NK-92 (cell line): ENCODE results near the gene MAP3K12.
A peak's percentile ranks its signal among the peaks of the same experiment; 100 is the strongest.

Experiments
- DNase-seq: peaks from one replicate; lab custom pipeline; 2025; ENCODE audit not compliant: unreplicated experiment; lab: John Stamatoyannopoulos, UW

The MAP3K12 gene

DNA sequence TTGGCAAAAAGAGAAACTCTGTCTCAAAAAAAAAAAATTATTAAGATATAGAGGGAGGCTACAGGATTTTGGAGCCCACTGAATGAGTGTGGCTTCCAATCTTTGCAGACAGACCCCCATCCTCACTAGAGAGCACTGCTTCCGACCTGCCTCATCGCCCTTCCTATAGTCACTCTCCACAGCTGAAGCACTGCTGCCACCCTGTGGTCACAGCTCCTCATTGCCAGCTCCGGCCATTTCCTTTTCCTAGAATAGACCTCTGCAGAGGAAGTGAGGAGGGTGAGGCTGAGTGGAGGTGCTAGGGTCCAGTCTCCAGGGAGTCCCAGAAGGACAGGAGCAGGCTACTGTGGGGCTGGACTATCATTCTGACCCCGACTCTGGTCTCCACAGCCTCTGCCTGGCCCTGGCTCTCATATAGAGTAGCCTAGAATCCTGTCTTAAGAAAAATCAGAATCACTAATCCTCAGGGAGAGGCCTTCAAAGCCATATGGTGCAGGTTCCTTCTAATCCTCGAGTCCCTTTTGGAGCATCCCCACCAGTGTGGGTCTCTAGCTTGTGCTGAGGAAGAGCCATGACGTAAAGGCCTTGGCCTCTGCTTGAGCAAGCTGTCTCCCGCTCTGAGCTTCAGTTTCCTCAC is 9.4 kb upstream of the MAP3K12 start:
- DNase-seq: no peak

DNA sequence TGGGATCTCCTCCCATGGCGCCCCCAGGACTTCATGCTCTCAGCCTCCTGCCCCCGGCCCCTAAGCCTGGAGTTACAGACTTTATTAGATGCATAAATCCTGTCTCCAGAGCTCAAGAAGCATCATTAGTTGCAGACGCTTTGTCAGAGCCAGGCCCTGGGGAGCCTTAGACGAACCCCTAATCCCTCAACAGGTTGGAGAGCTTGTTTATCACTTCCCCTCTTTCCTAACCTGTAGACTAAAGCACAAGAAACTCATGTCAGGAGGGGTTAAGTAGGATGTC is 8.3 kb upstream of the MAP3K12 start:
- no peak for DNase-seq

DNA sequence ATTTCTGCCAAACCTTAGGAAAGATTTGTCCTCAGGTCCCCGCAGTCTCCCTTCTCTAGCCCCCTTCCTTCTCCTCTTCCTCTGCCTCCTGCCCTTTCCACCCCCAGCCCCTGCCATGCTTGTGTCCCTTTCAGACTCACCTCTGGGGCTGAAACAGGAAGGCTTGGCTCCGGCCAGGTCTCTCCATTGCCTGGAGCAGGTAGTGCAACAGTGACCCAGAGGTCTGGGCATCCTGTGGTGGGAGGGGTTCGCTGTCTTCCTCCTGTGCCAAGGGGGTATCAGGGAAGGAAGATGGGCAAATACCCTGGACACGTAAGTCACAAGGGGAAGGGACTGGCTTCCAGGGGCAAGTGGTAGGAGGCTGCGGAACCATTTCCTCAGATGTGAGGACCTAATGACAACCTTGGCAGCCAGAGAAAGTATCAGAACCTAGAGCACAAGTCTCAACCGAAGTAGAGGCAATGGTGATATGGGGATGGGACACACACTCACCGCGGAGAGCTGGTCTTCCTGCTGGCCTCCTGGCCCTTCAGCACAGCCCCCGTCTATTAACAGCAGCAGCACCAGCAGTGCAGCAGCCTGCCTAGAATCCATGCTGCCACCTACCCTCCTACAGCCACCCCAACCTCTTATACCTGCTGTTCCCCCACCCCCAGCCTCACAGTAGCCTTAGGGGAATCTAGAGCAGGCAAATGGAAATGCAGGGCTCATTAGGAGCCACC is 7.8 kb upstream of the MAP3K12 start, which contains the start of gene NPFF:
Gene NPFF (minus strand): TSS at position 604 of the 722 bp plus-strand sequence. CDS start 10 bp downstream, at position 594.
- no peak for DNase-seq

GRCh38 chr12:53506450-53506785 is 7.2 kb upstream of the MAP3K12 start:
- DNase-seq: no peak

- no peak for DNase-seq
These were observed 6.5 kb upstream of the MAP3K12 start for GRCh38 chr12:53505555-53506449.

GRCh38 chr12:53505086-53505485 is 5.8 kb upstream of the MAP3K12 start:
- no peak for DNase-seq

- no peak for DNase-seq
These were observed 5.0 kb upstream of the MAP3K12 start for GRCh38 chr12:53504004-53504920.

- no peak for DNase-seq
These were observed 3.9 kb upstream of the MAP3K12 start for GRCh38 chr12:53502983-53503728.

DNA sequence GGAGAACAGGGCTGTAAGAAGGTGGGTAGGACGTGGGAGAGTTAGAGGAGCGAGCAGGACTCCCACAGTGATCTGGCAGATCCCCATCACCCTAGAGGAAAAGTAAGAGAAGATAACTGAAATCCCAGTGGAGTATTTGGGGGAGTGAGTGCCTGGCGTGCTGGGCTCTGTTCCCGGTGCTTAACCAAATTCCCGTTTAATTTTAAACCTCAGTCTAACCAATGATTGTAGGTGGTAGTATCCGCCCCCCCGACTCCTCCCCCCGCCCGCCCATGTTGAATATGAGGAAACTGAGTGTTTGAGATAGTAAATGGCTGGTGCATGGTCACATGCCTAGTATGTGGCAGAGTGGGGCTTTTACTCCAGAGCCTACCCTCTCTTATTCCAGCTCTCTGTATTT is 3.1 kb upstream of the MAP3K12 start:
- DNase-seq: no peak

DNA sequence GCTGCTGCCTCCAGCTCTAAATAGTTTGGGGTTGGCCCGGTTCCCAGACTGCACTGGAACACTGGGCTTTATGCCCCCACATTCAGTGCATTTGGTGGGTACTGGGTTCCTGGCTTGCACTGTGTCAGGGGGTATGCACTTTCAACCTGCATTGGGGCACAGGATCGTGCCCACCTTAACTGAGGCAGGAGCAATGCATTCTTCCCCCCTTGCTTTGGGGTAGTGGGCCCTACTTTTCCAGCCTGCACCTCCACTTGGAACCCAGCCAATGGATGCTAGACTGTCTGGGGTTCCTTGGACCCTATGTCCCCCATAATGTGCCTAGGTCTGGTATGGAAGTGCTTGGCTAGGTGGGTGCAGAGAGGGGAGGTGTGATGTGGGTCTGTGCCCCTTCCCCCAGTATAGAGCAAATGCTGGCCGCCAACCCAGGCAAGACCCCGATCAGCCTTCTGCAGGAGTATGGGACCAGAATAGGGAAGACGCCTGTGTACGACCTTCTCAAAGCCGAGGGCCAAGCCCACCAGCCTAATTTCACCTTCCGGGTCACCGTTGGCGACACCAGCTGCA is 2.4 kb upstream of the MAP3K12 start:
- no peak for DNase-seq

- DNase-seq: peak; percentile 93
These were observed 1.7 kb upstream of the MAP3K12 start, which contains the start of gene TARBP2 for GRCh38 chr12:53500776-53501614. Gene TARBP2 (plus strand): TSS chr12:53501283. CDS start chr12:53501409, 126 bp downstream.

DNA sequence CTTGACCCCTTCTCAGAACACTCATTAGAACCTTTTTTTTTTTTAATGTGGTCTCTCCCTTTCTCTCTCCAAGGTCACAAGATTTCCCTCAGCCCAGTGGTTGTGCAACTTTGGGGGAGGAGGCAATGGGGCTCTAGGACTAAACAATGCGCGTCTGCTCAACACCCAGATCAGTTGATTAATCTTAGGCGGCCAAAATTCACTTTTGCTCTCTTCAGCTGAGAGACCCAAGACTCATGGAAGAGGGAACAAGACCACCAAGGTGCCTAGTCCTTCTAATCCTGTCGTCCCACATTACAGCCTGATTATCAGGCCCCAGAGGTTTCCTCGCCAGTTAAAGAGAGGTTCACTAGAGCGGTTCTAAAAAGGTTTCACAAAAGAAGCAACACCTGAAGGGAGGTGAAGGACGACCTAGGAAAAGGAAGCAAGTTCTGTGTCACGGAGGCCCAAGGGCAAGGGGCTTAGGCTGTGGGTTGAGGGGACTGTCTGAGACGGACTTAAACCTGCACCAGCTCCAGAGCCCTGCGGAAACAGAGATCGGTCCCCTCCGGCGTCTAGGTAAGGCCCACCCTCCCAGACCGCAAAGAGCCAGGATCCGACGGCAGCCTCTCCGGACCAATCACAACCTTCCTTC is 1.0 kb upstream of the MAP3K12 start:
- DNase-seq: no peak

- no peak for DNase-seq
These were observed 1.0 kb downstream of the MAP3K12 start for GRCh38 chr12:53498235-53498630.

- no peak for DNase-seq
These were observed 1.8 kb downstream of the MAP3K12 start for GRCh38 chr12:53497461-53497860.

DNA sequence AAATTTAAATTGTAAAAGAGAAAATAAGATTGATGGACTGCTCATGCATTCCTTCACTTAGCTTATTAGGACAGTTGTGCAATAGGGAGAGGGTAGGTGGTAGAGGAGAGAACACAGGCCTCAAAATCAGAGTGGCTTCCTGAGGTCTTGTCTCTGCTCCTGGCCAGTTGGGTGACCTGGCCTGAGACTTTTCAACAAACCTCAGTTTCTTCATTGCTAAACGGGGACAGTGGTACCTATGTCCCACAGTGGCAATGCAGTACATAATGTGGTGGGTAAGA is 2.6 kb downstream of the MAP3K12 start:
- no peak for DNase-seq

DNA sequence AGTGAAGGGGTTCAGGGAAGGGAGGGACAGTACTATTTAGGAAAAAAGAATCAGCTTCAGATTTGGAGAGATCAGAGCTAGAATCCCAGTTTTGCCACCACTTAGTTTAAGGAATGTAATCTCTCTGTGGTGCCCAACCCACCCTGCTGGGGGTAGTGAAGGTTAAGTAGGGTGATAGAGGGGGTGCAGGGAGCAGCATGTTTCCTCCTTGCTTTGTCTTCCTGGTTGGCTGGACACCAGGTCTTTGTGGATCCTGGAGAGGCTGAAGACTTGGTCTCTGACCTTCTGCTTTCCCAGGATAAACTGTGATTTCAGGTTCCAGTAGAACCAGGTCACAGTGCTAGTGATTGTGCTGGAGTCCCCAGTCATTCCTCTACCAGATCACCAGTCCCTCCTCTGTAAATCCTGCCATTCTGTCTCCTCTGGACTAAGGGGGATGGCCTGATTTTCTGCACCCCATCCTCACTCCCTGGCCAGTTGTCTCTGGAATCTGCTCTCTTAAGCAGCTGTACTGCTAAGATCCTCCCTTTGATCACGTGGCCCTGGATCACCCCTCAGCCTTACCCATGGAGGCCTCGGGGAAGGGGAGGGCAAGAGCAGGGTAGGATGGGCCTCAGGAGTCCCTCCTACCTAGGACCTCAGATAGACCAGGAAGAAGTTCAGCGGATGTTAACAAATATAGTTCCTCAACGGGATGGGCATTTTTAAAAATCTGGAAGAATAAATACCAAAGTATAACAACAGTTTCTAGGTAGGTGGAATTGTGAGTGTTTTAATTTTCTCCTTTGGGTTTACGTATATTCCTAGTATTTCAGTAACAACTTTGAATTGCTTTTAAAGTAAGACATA is 3.1 kb downstream of the MAP3K12 start:
- no peak for DNase-seq

- DNase-seq: no peak
These were observed 5.5 kb downstream of the MAP3K12 start for GRCh38 chr12:53493610-53494391.
